COLO829 (cell line): ENCODE results near the gene TNIK.

Experiments
- DNase-seq: peaks from one replicate; pipeline ENCODE4 v3.0.0; 2012; ENCODE audit warnings: low spot score

The TNIK gene

GRCh38 chr3:171225708-171226107 is 234.5 kb downstream of the TNIK start:
- no peak for DNase-seq

- DNase-seq = no peak
These were observed 235.0 kb downstream of the TNIK start for GRCh38 chr3:171225165-171225564.

- no peak for DNase-seq
These were observed 236.8 kb downstream of the TNIK start for GRCh38 chr3:171223396-171223795.

- no peak for DNase-seq
These were observed 237.2 kb downstream of the TNIK start for GRCh38 chr3:171222995-171223394.

GRCh38 chr3:171221597-171221996 is 238.6 kb downstream of the TNIK start:
- DNase-seq = no peak

GRCh38 chr3:171221104-171221503 is 239.1 kb downstream of the TNIK start:
- DNase-seq = no peak

- no peak for DNase-seq
These were observed 240.9 kb downstream of the TNIK start for GRCh38 chr3:171219258-171219657.

- DNase-seq = no peak
These were observed 242.1 kb downstream of the TNIK start for GRCh38 chr3:171218069-171218468.

- no peak for DNase-seq
These were observed 246.3 kb downstream of the TNIK start for GRCh38 chr3:171213907-171214306.

- no peak for DNase-seq
These were observed 247.0 kb downstream of the TNIK start for GRCh38 chr3:171213178-171213577.

- DNase-seq = no peak
These were observed 247.6 kb downstream of the TNIK start for GRCh38 chr3:171212648-171213047.

- no peak for DNase-seq
These were observed 253.9 kb downstream of the TNIK start for GRCh38 chr3:171206283-171206682.

GRCh38 chr3:171204942-171205341 is 255.3 kb downstream of the TNIK start:
- no peak for DNase-seq

GRCh38 chr3:171201825-171202224 is 258.4 kb downstream of the TNIK start:
- no peak for DNase-seq

- no peak for DNase-seq
These were observed 259.5 kb downstream of the TNIK start for GRCh38 chr3:171200750-171201088.

GRCh38 chr3:171200052-171200749 is 260.0 kb downstream of the TNIK start:
- DNase-seq = no peak

- DNase-seq = no peak
These were observed 260.8 kb downstream of the TNIK start for GRCh38 chr3:171199473-171199829.

- DNase-seq = no peak
These were observed 261.3 kb downstream of the TNIK start for GRCh38 chr3:171198781-171199472.

- no peak for DNase-seq
These were observed 264.5 kb downstream of the TNIK start for GRCh38 chr3:171195686-171196085.

- no peak for DNase-seq
These were observed 265.2 kb downstream of the TNIK start for GRCh38 chr3:171194965-171195364.

GRCh38 chr3:171193693-171194092 is 266.5 kb downstream of the TNIK start:
- no peak for DNase-seq

GRCh38 chr3:171192176-171192854 is 267.9 kb downstream of the TNIK start:
- DNase-seq = peak; percentile 32

- DNase-seq = no peak
These were observed 269.5 kb downstream of the TNIK start for GRCh38 chr3:171190668-171191067.
